ENCODE measurements around the gene EXOG.
A peak's percentile ranks its signal among the peaks of the same experiment; 100 is the strongest.

Gene EXOG, protein sequence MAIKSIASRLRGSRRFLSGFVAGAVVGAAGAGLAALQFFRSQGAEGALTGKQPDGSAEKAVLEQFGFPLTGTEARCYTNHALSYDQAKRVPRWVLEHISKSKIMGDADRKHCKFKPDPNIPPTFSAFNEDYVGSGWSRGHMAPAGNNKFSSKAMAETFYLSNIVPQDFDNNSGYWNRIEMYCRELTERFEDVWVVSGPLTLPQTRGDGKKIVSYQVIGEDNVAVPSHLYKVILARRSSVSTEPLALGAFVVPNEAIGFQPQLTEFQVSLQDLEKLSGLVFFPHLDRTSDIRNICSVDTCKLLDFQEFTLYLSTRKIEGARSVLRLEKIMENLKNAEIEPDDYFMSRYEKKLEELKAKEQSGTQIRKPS

DNA sequence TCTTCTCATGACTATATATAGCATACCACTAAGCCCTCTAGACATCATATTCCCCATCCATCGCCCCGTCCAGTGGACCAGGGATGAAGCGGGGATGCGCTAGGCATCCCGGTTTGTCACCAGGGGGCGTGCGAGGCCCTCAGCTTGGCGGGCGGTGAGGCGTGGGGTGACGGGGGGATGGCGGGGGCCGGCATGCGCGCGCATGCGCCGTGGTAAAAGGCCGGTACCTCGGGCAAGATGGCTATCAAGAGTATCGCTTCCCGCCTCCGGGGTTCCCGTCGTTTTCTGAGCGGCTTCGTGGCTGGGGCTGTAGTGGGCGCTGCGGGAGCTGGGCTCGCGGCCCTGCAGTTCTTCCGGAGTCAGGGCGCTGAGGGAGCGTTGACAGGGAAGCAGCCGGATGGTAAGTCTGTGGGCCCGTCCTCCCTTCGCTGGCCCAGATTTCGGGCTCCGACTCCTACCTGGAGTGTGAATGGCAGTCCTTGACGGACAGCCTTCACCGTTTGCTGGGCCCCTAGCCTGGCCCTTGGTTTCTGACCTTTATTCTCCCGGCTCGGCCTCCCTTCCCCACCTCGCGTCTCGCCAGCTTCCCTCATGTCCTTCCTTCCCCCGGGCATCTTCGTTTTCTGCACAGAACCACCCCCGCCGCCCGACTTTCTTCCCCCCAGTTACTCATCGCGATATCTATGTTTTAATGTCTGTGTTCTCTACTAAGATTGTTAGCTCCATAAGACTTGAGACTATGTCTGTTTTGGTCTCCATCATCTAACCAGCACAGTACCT is at the start of gene EXOG:
Gene EXOG (plus strand): TSS at position 210 of the 780 bp plus-strand sequence. CDS start 28 bp downstream, at position 238.
- DNase-seq (ENCODE audit: low spot score): peak; percentile 93

- DNase-seq (ENCODE audit: low spot score): no peak
Measured at GRCh38 chr3:38446812-38447211, 49.3 kb upstream of the EXOG start.

DNA sequence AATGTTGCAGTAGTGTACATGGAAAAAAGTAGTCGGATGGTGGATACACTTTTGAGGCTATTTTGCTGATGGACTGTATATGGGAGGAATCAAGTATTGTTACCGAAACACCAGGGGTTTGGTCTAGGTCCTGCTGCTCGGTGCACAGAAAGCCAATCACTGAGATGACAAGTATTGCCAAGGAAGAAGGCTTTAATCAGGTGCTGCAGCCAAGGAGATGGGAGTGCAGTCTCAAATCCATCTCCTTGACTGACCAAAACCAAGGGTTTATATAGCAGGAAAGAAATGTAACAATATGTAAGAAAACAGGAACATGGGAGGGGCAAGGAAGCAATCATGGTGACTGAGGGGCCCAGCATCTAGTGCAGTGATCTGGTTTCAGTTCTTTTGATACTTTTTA is 45.3 kb upstream of the EXOG start:
- no peak for DNase-seq (ENCODE audit: low spot score)

DNA sequence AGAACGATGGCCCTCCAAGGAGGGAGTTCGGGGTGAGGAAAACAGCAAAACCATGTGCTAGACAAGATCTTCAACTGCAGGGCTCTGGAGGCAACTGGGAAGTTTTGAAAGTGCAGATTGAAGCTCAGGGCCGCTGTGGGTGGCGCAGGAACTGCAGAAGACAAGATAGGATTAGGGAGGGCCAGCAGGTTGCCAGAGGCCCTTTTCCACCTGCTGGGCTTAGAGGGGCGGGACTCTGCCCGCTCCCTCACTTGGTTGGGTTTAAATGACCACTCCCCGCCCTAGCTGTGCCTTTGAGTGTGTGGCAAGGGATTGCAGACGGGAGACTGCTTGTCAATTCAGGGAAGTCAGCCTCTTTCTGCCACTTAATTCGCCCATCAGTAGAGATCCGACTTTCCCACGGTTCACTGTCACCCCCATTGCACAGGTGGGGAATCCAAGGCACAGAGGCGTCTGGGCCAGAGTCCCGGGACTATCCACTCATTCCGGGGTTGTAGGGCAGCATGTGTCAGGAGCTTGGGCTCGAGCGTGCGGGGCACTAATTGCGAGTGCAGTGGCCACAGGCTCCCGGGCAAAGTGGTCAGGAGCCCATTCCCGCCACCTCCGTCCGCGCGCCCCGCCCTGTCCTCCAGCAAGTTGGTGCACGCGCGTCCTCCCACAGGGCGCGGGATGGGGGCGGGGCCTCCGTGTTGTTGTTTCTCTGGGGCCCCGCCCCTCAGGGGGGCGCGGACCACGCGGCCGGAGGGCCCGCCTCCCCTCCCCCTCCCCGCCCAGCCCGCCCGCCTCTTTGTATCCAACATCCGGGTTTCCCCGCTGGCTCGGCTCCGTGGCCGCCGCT is 42.8 kb upstream of the EXOG start, which contains the start of gene ACVR2B:
Gene ACVR2B (plus strand): TSS at position 816 of the 838 bp plus-strand sequence. CDS start 433 bp downstream, outside the sequence.
- peak; percentile 34 for DNase-seq (ENCODE audit: low spot score)

DNA sequence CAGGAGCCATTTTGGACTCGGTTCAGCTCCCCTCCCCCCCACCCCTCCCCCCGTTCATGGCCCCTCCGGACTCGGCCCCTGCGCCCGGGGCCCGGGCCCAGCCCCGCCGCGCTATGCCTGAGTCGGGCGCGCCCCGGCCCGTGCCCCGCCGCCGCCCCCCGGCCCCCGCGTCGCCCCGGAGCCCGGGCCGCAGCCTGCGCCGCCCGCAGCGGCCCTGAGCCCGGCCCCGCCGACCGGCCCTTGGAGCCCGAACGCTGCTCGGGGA is 42.3 kb upstream of the EXOG start:
- DNase-seq (ENCODE audit: low spot score): no peak

DNA sequence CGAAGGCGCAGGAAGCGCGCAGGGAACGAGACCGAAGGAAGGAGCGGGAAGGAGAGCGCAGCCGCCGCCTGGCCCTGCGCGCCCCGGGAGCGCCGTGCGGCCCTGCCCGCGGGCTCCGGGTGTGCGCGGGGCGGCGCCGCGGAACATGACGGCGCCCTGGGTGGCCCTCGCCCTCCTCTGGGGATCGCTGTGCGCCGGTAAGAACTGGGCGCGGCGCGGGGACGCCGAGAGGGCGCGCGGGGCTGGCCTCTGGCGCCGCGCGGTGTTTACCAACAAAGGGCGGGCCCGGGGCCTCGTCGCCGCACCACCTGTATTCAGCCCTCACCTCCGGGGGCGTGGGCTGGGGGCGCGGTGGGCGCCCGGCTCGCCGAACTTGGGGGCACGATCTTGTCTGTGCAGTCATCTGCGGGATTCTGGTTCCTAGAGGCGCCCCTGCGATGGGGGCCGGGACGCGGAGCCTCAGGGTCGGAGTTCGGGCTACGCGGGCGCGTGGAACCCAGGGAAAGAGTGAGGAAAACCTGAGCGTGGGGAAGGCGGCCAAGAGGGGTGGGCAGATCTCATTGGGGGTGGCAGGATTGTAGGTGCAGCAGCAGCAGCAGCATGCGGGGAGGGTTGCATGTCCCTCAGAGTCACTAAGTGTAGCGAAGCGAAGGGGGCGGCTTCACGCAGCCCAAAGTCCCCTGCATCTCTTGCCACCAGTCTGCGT is 41.8 kb upstream of the EXOG start:
- no peak for DNase-seq (ENCODE audit: low spot score)

DNA sequence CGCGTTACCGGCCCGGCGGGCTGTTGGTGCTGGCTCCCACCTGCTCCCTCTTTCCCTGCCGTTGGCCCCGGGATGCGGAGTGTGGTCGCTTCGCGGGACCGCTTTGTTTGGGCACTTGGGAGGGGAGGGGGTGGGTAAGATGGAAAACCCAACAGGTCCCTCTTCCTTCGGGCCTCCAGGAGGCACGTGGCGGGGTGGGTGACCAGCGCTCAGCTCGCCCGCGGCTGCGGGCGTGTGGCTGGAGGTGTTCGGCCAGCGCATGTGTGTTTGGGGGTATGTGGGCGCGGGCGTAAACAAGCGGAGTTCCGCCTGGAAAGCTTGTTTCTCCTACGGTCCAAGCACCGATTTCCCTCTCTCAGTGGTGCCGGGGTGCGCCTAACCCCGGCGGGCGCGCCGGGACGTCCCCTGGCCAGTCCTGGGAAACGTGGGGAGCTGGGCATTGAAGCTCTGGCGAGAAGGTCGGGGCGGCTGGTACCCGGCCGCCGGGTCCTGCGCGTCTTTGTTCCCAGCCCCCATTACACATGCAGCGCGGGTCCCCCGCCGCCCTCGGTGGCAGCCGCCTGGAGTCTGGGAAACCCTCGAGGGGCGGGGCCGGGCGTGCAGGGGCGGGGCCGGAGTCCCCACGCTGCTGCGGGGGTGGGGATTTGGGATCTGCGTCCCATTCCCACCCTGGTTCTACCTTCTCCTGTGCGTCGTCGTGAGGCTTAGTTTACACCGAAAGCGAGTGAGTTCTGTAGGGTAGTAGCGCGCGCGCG is 41.1 kb upstream of the EXOG start:
- no peak for DNase-seq (ENCODE audit: low spot score)

DNA sequence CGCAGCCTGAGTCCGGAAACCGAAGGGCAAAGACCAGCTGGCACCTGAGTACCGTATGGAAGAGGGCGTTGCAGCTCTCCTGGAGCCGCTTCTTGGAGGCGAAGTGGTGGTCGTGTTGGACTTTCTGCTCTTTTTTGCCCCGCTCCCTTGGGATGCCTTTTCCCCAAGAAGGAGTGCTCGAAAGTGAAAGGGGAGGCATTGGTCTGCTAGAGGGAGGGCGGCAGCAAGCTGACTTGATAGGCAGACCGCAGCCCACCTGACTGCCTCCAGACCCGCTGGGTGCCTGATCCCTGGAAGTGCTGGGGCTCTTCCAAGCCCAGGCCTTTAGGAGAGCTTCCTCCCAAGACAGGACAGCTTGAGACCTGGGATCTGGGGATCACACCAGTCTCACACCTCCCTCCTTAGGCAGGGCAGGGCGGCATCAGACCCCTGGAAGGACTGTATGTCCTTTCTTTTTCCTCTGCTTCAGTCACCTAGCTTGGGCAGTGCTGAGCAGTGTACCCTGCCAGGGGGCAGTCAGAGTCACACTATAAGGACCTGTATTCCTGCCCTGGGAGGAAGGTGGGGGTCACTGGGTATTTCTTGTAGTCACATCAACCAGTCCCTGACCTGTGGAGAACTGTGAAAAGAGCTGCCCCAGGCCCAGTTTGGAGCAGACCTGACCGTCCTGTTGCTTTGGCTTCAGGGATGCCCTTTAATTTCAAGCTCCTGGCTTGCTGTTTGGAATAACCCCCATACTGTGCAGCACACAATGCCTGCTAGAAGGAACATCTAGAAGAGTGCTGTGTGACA is 40.3 kb upstream of the EXOG start:
- DNase-seq (ENCODE audit: low spot score): no peak

DNA sequence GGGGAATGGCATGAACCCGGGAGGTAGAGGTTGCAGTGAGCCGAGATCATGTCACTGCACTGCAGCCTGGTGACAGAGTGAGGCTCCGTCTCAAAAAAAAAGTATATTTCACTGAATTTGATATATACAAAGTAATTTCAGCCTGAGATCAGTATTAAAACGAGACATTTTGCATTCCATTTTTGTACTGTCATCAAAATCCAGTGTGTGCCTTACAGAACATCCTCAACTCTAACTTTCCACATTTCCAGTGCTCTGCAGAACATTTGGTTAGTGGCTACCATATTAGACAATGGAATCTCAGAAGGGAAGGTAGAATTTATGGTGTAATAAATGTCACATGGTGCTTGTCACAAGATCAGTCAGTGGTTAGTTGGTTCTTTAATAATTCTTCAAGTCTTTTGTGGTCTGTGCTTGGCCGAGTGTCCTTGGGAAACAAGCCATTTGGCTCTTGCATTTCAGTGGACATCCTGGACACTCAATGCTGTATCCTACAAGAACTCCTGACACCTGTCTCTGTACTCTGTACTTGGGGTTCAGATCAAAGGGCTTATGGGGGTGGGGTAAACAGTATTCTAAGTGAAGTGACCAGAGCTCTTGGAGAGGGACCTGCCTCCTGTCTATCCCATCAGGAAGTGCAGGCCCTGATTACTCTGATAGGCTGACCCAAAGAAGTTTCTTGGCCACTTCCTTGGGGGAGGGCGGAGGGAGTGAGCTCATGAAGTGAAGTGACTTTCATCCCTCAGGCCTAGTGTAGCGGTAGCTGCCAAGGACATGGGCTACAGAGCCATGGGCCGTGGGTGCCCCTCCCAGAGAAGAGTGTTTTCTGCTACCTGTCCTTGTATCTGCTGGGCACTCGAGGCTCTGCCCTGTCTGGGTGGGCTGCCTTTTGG is 38.8 kb upstream of the EXOG start:
- DNase-seq (ENCODE audit: low spot score): no peak

DNA sequence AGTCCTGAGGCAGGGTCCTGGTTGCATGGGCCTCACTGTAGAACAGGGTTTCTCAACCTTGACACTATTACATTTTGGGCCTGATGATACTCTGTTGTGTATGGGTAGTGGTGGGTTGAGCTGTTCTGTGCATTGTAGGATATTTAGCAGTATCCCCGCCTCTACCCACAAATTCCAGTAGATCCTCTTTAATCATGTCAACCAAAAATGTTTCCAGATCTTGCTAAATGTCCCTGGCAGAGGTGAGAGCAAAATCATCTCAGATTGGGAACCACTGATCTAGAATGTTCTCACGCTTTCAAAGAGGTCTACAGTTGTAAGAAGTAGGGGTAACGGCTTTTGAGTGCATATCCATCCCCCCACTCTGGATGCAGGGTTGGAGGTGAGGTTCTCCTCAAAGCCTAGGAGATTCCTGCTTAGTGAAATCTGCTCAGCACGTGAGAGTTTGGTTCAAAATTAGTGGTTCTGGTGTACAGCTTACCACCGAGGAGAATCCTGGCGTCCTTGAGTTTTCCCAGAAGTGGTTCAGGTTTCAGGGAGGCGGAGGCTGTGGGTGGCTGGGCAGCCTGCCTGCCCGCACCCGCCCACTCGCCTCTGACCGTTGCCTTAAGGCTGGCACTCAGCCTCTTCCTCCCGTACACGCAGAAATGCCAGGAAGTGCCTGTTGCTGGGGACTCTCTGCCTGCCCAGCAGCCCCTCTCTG is 37.2 kb upstream of the EXOG start:
- DNase-seq (ENCODE audit: low spot score): no peak

- DNase-seq (ENCODE audit: low spot score): no peak
Measured at GRCh38 chr3:38459499-38460048, 36.6 kb upstream of the EXOG start.

DNA sequence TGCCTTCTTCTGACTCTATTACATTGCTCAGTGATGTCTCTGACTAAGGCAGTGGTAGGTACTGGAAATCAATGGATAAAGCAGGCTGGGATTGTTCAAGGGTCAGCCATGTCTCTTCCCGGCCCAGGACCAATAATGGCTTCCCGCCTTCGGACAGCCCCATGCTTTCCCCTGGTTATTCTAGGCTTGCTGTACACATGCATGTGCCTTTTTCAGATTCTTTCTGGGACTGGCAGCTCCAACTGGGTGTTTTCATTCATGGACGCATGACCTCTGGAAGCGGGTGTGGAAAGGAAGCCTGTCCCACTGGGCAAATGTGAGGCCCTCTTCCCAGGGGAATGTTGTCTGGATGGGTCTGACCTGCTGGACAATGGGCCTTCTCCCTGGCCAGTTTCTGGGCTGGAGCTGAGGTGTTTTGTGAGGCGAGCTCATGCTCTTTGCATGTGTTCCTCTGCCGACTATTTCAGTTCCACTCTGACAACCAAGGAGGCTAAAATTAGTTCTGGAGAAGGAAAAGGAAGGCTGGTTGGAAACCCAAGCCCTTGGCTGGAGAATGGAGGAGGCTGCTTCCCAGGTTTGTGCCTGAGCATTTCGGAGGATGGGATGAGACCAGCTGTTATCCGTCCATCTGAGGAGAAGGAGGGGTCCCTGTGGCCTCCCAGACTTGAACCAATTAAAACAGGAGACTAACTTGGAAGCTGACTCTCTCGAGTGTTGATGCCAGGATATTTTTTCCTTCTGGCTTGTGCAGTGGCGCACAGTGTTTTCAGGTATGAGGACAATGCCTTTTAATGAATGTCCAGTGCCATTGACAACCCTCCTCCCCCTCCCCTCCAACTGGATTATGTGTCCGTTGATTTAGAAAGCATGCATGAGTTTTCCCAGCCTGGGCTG is 35.5 kb upstream of the EXOG start:
- DNase-seq (ENCODE audit: low spot score): no peak

- DNase-seq (ENCODE audit: low spot score): no peak
Measured at GRCh38 chr3:38465588-38466154, 30.5 kb upstream of the EXOG start.

DNA sequence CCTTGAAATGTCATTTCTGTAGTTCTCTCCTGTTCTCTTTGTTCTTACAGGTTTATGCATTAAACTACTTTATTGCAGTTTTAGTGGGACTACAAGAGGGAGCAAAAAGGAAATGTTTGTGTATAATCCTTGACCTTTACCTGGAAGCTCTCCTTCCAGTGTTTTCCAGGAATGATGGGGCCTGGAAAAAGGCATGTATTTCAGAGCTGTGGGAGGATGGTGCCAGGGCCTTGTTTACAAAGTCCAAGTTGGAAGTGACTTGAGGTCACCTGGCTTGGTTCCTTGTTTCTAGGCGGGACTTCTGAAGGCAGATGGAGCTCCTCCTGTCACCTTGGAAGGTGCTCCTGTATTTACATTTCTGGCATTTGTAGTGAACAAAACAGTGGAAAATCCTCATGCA is 27.4 kb upstream of the EXOG start:
- DNase-seq (ENCODE audit: low spot score): no peak

GRCh38 chr3:38469852-38470251 is 26.3 kb upstream of the EXOG start:
- DNase-seq (ENCODE audit: low spot score): no peak

GRCh38 chr3:38471260-38471857 is 24.8 kb upstream of the EXOG start:
- no peak for DNase-seq (ENCODE audit: low spot score)

- DNase-seq (ENCODE audit: low spot score): no peak
Measured at GRCh38 chr3:38472342-38472741, 23.8 kb upstream of the EXOG start.

All from NAMALWA (cell line).